Dedifferentiated amniotic fluid mesenchymal stem cell (primary cell): ENCODE data around the gene CAMTA1.

Experiments
- DNase-seq: peaks from one replicate; pipeline ENCODE4 v3.0.0-alpha.2; 2016; ENCODE audit errors: extremely low spot score

The CAMTA1 gene

DNA sequence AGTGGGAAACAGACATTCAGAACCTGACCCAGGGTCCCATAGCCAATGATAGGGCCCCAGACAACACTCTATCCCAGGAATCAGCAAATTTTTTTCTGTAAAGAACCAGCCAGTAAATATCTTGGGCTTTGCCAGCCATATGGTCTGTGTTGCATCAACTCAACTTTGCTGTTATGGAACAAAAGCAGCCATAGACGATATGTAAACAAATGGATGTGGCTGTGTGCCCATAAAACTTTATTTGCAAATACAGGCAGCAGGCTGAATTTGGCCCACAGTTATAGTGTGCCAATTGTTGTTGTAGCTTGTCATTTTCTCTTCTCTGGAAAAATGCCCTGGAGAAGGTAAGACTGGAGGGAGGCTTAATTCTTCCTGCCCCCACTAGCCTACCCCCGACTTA is 554.7 kb downstream of the CAMTA1 start:
- no peak for DNase-seq

DNA sequence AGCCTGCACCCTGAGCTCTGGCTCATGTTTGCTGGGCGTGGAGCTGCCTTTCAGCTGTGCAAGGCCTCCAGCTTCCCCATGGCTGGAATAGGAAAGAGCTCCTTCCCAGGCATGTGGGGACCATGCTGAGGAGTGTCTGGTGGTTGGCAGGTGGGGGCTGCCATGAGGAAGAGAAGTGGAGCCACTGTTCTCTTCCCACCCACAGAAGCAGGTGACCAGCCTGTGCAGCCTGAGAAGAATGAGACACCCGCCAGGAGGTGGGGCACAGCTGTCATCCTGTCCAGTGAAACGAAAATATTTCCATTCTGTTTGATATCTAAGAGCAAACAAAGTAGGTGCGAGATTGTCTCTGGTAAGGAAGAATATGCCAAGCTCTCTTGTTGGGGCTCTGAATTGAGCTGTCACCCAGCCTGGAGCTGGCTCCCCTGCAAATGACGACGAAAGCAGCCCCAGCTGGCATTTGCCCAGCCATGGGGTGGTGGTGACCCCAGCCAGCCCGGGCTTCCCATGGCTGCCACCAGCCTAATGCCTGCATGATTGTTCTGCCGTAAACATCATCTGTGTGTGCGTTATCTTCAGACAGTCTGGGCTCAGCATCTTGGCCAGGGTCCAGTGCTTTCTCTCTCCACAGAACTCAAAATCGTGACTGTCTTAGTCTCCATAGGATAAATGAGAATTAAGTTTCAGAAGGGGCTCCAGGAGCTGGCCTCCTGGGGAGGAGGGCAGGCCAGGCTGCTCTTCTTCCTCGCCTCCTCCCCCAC is 556.1 kb downstream of the CAMTA1 start:
- no peak for DNase-seq

DNA sequence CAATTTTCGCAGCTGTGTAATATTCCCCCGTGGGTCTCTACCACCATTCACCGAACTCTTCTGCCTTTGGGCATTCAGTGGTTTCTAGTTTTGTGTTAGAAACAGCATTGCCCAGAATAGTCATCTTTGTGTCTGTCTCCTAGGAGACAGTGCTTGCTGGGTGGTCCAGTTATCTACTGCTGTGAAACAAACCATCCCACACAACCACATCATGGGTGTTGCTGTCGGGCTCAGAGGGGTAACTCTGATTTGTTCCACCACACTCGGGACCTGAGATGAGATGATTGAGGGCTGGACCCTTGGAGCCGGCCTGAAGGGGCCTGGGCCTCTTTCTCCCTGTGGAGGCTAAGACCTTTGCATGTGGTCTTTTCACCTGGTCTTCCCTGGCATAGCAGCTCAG is 558.6 kb downstream of the CAMTA1 start:
- no peak for DNase-seq

DNA sequence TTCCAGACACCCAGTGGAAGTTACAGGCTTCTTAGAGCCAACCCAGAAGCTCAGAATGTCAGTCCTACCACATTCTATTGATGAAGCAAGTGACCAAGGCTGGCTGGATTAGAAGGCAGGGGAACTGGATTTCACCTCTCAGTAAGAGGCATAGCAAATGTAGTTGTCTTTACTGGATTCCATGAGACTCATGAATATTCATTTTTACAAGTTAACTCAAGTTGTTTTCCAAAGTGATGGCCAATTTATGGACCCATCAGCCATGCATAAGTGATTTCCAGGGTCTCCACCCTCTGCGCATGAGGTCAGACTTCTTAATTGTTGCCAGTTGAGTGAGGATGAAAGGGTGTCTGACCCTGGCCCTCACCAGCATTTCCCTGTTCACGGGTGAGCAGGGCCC is 559.0 kb downstream of the CAMTA1 start:
- no peak for DNase-seq

DNA sequence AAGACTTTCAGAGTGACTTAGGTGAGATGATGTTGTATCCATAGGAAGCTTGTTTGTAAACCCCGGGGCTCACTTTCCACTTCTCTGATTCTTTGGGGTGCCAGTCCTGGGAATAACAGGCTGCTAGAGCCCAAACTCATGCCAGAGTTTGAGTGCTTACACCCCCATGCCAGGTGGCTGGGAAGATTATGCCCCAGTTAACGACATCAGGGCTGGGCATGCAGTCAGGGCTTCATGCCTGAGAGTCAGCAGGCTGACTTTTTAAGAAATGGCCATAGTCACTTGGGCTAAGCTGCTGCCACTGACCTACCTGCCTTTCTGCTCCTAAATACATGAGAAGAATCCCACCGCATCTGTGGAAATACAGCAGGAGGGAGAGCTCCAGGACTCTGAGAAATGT is 560.3 kb downstream of the CAMTA1 start:
- no peak for DNase-seq

DNA sequence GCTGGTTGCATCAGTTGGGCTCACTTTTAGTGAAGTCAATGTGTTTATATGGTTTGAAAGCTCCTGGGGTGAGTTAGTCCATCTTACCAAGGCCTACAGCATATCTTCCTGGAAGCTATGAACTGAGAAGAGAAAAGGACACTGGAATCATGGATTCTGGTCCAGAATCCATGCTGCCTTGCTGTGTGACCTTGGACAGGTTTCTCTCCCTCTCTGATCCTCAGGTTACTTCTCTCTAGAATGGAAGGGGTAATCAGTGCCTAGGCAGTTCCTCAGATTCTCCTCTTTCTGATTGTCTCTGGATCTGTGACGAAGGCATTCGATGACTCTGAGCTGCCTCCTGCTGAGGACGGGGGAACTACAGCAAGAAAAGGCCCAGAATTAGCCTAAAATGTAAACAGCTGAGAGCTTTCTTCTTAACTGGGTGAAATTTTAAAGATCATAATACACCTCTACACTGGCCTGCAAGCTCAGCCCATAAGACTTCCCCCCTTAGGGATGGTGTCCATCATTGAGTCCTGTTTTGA is 560.9 kb downstream of the CAMTA1 start:
- DNase-seq, result no peak

DNA sequence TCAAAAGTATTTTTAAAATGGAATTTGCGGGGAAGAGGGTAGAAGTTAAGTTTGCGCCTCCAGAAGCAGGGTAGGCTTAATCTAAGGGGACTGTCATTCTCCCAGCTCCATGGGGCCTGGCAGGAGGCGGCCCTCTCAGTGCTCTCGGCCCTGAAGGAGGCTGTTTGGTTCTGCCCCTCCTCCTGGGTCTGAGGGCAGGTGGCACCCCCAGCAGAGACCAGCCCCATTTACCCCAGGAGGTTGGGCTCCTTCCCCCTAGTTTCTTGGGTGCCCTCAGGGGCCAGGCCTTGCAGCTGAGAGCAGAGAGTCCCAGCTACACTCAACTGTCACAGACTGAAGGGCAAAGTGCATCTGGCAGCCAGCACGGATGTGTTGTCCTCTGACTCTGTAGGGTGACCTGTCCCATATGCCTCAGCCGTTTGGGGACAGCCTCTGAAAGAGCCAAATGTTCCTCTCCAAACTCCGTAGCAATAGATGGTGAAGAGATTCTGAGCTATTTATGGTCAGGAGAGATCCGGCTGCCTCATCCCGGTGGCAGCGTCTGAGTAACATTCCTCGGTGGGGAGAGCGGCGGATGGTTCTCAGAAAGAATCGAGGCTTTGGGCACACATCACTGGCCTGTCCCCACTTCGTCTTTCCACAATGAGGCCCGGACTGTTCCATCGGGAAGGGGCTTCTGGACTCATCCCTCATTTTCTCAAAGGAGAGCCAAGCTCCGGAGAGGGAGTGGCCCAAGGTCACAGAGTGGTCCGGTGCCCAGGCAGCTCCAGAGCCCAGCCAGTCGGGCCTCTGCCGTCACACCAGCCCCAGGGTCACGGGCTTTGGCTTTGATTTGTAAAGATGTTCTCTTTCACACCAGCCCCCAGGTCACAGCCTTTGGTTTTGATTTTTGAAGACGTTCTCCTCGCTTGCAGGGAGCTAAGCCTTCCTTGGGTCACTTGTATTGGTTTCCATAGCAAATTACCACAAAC is 561.6 kb downstream of the CAMTA1 start:
- DNase-seq, result no peak

DNA sequence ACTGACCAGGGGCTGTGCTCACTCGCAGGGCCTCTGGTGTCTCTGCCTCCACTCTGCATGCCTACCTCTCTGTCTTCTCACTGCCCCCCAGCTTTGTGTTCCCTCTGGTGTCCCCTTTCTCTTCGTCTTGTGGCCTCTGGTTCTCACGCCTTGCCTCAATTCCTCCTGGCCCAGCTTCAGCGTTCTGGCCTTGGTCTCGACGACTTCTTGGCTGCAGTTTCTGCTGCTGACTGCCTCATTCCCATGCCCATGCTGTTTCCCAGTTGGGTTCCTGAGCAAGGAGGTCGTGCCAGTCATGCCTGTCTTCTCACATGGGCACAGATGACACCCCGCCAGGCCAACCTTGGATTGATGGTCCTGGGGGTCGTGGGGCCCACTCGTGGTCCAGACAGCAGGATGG is 562.8 kb downstream of the CAMTA1 start:
- no peak for DNase-seq

DNA sequence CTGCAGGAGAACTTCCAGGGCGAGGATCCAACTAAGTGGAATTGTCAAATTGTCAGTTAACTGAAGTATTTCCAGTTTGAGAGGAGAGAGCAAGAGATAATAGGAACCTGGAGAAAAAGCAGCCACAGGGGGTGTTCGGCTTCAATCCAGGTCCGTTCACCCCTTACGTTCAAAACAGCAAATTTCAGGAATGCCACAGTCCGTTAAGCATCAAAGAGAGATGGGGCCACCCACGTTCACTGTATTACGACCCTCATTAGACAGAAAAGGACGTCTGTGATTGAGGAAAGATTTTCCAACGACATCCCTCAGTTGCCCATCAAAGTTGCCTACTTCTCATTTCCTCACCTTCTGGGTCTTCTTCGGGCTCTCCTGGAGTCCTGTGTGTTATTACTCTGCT is 563.3 kb downstream of the CAMTA1 start:
- no peak for DNase-seq

DNA sequence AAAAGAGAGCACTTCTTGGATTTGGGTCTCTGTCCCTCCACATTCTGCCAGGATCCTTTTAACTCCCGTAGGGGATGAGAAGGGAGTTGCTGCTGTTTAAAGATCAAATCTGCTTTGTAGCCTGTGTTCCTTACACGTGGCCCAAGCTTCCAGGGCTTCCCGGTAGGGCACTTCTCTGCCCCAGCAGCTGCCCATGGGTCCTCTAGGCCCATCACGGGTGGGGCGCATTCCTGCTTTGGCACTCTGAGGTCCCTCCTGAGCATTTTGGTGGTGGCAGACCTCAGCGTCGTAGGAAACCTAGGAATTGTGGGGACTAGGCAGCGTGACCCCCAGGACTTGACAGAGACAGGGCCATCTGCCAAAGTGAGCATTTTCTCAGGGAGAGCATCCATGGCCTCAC is 565.5 kb downstream of the CAMTA1 start:
- no peak for DNase-seq

DNA sequence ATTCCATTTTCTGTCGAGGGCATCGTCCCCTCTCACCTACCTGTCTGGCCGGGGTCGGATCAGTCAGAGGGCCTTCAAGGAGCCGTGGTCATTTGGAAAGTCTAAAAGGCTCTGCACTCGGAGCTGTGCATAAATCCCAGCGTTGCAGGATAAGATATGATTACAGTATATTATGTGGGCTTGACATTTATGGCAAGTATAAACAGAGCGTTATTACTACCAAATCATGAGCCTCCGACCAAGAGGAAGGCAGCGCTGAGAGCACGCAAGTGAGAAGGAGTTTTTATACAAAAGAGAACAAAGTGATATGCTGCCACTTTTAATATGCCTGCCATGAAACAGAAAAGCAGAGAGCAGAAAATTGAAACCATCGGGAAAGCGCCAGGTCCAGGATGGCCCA is 566.4 kb downstream of the CAMTA1 start:
- no peak for DNase-seq

DNA sequence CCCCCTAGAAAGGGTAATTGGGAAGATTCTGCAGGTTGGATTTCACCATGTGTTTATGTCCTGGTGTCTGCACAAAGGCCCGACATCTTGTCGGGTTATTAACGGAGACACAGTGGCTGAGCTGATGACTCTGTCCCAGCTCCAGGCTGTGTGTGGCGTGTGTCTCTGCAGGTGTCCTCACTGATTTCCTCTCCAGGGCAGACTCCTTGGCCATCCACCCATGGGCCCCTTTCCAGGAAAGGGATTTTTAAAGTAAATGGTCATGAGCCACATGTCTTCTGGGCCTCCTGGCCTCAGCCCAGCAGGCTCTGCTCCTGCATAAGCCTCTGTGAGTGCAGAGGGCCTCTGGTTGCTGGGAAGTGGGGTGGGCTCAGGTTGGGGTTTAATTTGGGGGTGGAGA is 567.1 kb downstream of the CAMTA1 start:
- DNase-seq, result no peak

DNA sequence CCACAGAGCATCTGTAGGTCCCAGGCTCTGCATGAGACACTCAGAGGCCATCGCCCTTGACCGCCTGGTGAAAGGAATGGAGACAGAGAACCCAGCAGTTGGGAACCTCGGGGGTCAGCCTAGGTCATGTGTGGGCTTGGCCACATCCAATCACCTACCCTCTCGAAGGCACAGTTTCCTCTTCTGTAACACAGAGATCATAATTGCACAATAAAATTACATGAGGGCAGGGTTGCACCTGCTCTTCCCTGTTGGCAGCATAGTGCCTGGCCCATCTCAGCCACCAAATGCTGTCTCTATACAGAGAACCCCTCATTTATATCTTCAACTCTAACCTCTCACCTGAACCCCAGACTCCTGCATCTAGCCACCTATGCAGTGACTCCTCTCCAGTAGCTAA is 567.7 kb downstream of the CAMTA1 start:
- no peak for DNase-seq

DNA sequence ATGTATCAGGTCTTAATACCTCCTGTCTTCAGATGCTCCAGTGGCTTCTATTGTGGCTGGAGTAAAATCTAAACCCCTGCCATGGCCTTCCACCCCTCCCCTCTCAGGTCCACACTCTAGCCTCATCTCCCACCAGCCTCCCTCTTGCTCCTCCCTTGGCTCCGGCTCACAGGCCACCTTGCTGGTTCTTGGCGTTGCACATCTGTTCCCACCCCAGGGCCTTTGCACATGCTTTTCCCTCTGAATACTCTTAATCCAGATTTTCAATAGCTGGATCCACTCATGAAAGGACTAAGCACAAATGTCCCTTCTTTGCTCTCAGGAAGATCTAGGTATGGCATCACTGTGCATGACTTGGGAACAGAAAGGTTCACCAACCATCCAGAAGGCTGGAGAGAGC is 570.4 kb downstream of the CAMTA1 start:
- DNase-seq, result no peak

DNA sequence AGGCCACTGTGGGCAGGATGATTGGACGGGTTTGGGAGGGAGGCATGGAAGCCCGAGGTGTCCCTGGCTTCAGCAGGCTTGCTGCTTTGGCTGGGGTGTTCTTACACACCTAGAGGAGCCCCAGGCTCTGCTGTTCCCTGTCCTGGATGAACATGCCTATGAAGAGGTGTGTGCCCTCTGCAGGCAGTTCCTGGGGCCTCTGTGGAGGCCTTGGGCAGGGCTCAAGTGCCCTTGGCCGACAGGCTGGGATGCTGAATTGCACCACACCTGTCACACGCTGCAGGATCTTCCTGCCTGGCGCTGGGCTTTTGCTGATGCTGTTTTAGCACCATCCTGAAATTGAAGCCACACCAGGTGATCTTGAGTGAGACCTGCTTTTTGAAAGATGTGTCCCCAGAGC is 570.8 kb downstream of the CAMTA1 start:
- DNase-seq, result no peak

DNA sequence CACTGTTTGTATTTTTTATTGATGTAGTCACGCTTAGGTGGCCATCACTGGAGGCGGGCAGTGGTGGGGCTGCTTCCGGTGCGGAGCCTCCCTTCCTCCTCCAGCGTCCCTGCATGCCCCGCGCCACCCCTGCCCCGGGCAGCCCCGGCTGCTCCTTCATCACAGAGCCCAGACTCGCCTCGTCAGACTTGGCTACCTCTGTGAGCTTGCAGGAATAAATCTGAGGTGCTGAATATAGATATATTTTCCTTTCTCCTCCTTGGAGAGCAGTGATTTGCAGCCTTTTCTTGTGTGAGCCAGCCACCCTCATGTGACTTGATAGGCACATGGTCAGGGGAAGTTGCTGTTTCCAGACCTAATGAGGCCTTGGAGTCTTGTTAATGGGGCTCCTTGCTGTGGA is 573.2 kb downstream of the CAMTA1 start:
- no peak for DNase-seq

DNA sequence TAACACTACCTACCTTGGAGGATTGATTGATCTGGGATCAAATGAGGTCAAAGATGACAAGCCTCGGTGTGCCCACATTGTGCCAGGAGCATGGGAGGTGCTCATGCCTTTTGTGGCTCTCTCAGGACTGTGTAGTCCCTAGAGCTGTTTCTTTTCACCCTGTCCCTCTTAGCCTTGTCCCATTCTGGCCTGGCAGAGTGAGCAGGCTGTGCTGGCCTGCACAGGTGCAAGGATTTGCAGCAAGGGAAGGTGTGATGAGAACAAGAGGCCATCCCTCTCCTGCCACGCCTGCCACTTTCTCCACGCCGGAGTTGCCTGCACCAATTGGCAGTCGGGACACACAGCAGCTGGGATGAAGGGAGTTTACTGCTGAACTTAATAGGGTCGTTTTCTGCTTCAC is 575.3 kb downstream of the CAMTA1 start:
- DNase-seq, result no peak

DNA sequence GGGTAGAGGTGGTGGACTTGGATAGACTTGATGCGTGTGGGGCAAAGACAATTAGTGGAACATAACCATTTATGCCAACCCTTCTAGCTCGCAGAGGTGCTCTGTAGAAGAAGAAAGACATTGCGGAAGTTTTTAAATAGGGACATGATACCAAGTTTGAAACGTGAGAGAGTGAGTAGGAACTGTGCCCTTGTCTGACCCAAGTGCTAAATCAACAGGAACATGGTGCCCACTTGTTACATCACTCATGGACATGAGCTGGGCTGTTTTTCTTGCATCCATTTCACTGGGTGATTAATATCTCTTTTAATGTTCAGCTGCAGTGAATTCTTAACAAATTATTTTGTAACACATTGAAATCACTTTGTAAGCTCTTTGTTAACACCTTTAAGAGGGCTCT is 577.7 kb downstream of the CAMTA1 start:
- DNase-seq, result no peak

DNA sequence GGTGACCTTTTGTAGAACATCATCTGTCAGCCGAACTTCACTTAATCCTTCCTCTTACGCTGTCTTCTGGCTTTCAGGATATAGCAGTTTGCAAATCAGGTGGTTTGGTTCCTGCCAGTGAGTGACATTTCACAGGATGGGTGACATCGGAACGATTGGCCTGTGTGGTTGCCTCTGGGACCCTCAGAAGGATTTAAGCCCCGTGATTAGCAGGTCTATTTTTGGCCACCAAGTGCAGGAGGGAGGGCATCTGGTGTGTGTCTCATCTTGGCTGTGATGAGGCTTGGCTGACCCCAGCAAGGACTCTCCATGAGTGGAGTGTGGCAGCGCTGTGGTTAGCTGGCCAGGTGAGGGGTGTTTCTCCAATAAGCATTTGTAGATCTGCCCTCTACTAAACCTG is 578.2 kb downstream of the CAMTA1 start:
- no peak for DNase-seq

DNA sequence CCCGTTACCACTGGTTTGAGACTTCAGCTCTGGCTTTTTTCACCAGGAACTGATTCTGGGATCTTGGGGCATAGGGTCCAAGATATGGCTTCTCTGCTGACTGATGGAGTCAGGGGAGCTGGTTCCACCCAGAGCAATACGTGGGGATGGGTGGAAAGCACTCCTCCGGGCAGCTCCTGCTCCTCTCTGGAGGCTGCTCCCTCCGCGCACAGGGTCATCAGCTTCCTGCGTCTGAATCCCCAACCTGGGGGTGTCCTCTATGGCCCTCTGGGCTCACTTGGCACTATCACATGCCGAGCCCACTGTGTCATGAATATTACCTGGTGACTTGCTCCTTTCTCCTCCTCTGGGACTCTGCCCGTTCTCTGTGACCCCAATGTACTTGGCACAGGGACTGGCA is 580.5 kb downstream of the CAMTA1 start:
- no peak for DNase-seq

DNA sequence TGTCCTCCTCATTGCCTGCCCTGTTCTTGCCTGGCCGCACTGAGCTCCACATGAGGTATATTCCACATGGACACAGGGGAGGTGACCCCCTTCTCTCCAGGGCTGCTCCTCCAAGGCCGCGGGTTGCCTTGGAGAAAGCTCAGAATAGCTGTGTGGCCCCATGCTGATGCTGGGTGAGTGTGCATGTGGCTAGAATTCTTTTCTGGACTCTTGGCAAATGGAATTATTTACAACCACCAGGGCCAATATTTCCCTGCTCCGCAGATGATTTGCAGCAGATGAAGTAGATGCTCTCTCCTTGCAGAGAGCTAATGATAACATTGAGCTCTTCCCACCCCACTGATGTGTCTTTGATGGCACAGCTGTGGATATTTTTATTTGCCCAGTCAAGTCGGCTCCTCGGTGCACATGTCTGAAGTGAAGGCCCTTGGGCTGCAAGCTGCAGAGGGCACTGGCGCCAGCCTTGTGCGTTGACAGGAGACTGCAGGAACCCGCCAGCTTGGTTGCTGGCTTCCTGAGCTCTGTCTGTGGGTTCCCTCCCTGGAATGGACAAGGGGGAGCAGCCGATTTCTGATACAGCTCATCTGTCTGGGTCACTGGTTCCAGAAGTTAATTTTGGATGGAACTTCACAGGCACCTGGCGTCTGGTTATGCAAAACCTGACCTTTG is 581.2 kb downstream of the CAMTA1 start:
- DNase-seq, result no peak

DNA sequence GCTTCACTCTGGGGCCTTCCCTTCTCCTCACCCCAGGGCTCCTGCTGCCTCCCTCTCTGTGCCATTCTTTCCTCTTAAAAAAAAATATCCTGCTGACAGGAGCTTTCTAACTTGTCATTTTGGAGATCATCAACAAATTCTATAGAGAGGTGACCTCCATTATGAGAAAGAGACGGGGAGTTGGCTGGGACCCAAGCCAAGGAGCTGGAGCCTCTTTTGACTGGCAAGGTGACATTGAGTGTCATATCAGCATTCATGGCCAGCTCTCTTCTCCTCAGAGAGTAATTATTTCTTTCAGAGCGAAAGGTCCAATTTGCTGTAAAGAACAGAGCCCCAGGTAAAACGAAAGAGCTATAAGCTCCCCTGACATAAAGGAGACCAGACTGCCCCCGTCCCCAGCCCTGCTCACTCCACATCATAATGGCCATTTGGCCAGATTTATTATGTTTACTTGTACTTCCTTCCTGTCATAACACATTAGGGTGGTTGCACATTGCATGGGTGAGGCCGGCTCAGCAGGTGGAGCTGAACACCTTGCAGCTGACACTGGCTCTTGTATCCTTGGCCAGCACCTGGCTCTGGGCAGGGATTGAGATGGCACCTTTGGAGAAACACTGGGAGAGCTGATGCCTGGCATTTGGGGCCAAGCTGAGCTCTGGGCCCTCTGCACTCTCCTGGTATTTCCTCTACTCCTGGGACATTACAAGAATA is 581.9 kb downstream of the CAMTA1 start:
- DNase-seq, result no peak
